OCI-LY3 (cell line): Measurements from ENCODE around the gene SUV39H1.
"Not testable (repeated sequence)": the region's sequence is repeated elsewhere in the genome, so short reads cannot be mapped to it uniquely, and the experiment has no call there.

Source experiments
- H2AFZ ChIP-seq: fragments of 200-600, 300-600 bp; shearing (Covaris generic); 2 replicates; pipeline ENCODE4 v1.6.0; 2014; ENCODE audit warnings: antibody characterized with exemption, low read depth, low read length
- H3K27ac ChIP-seq: fragments of 200-600, 300-600 bp; sonication (generic); 2 replicates; pipeline ENCODE4 v1.5.1; 2014; ENCODE audit warnings: mild to moderate bottlenecking, low read length, moderate library complexity, mixed read lengths
- H3K27me3 ChIP-seq: fragments of 200-600, 300-600 bp; sonication (generic); 2 replicates; pipeline ENCODE4 v1.6.1; 2014; ENCODE audit warnings: low read depth, low read length, mixed read lengths
- H3K36me3 ChIP-seq: fragments of 200-600, 300-600 bp; sonication (generic); replicated peaks from 2 replicates; pipeline ENCODE3; 2014; ENCODE audit warnings: low read depth, low read length, mixed read lengths
- H3K4me1 ChIP-seq: fragments of 300-600, 200-600 bp; sonication (generic); 2 replicates; pipeline ENCODE4 v1.6.1; 2014; ENCODE audit warnings: low read length, mixed read lengths
- H3K4me2 ChIP-seq: fragments of 200-600, 300-600 bp; sonication (generic); 2 replicates; pipeline ENCODE4 v1.6.1; 2014; ENCODE audit warnings: low read length, mixed read lengths
- H3K4me3 ChIP-seq: fragments of 300-600, 200-600 bp; sonication (generic); 2 replicates; pipeline ENCODE4 v1.5.1; 2014; ENCODE audit warnings: antibody characterized with exemption, mild to moderate bottlenecking, low read length, moderate library complexity
- H3K79me2 ChIP-seq: fragments of 300-600, 200-600 bp; shearing (Covaris generic); 2 replicates; pipeline ENCODE4 v1.6.1; 2014; ENCODE audit warnings: mild to moderate bottlenecking, low read length, mixed read lengths
- H3K9ac ChIP-seq: fragments of 300-600, 200-600 bp; shearing (Covaris generic); 2 replicates; pipeline ENCODE4 v1.6.0; 2014; ENCODE audit warnings: mild to moderate bottlenecking, low read length, moderate library complexity
- H3K9me3 ChIP-seq: fragments of 200-600, 300-600 bp; shearing (Covaris generic); 2 replicates; pipeline ENCODE4 v1.6.1; 2014; ENCODE audit warnings: low read length, mixed read lengths; ENCODE audit not compliant: insufficient read depth
- H4K20me1 ChIP-seq: fragments of 200-600, 300-600 bp; sonication (generic); 2 replicates; pipeline ENCODE4 v1.6.1; 2016; ENCODE audit warnings: low read length, mixed read lengths; ENCODE audit not compliant: insufficient read depth
- EZH2phosphoT487 ChIP-seq: fragments of 200-600 bp; shearing (Covaris generic); IDR thresholded peaks from 2 replicates; pipeline ENCODE4 v1.6.1; 2018; ENCODE audit warnings: antibody characterized with exemption, mixed run types, low read depth
- TF ChIP-seq, protein P1 (sequence below): fragments of 200-600, 300-600 bp; sonication (generic); IDR thresholded peaks from 2 replicates; pipeline ENCODE4 v1.5.1; 2014; ENCODE audit warnings: antibody characterized with exemption, low read length, low read depth

SUV39H1 gene

GRCh38 chrX:48685416-48685815 is 11.1 kb upstream of the SUV39H1 start:
- no peaks in the 10 kb centered on the region for H4K20me1 ChIP-seq
- H3K36me3 ChIP-seq = peaks cover 28% of the 10 kb centered on the region
- no peaks in the 10 kb centered on the region for H3K27me3 ChIP-seq
- H2AFZ ChIP-seq = no peak overlapping the region
- no peak overlapping the region for H3K4me2 ChIP-seq
- peaks cover 21% of the 10 kb centered on the region for H3K4me1 ChIP-seq
- peaks cover 29% of the 10 kb centered on the region for H3K79me2 ChIP-seq
- H3K4me3 ChIP-seq = no peak overlapping the region
- no peak overlapping the region for H3K9ac ChIP-seq
- no peaks in the 10 kb centered on the region for H3K9me3 ChIP-seq
- H3K27ac ChIP-seq = no peak overlapping the region
- no peak for TF ChIP-seq EZH2phosphoT487
- TF ChIP-seq, protein P1, sequence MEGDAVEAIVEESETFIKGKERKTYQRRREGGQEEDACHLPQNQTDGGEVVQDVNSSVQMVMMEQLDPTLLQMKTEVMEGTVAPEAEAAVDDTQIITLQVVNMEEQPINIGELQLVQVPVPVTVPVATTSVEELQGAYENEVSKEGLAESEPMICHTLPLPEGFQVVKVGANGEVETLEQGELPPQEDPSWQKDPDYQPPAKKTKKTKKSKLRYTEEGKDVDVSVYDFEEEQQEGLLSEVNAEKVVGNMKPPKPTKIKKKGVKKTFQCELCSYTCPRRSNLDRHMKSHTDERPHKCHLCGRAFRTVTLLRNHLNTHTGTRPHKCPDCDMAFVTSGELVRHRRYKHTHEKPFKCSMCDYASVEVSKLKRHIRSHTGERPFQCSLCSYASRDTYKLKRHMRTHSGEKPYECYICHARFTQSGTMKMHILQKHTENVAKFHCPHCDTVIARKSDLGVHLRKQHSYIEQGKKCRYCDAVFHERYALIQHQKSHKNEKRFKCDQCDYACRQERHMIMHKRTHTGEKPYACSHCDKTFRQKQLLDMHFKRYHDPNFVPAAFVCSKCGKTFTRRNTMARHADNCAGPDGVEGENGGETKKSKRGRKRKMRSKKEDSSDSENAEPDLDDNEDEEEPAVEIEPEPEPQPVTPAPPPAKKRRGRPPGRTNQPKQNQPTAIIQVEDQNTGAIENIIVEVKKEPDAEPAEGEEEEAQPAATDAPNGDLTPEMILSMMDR = no peak

- TF ChIP-seq EZH2phosphoT487 = no peak
- TF ChIP-seq, protein P1 = no peak
- H3K9me3 ChIP-seq = no peaks in the 10 kb centered on the region
- no peak overlapping the region for H2AFZ ChIP-seq
- H3K4me3 ChIP-seq = no peak overlapping the region
- peaks cover 25% of the 10 kb centered on the region for H3K79me2 ChIP-seq
- no peak overlapping the region for H3K9ac ChIP-seq
- H4K20me1 ChIP-seq = no peaks in the 10 kb centered on the region
- H3K4me1 ChIP-seq = peaks cover 9% of the 10 kb centered on the region
- H3K27me3 ChIP-seq = no peaks in the 10 kb centered on the region
- peaks cover 28% of the 10 kb centered on the region for H3K36me3 ChIP-seq
- H3K27ac ChIP-seq = no peak overlapping the region
- no peak overlapping the region for H3K4me2 ChIP-seq
These were observed 7.9 kb upstream of the SUV39H1 start for GRCh38 chrX:48688531-48689150.

- H3K27ac ChIP-seq = no peak overlapping the region
- no peak overlapping the region for H2AFZ ChIP-seq
- H3K4me3 ChIP-seq = no peak overlapping the region
- peaks cover 25% of the 10 kb centered on the region for H3K36me3 ChIP-seq
- no peak overlapping the region for H3K4me2 ChIP-seq
- H3K9ac ChIP-seq = no peak overlapping the region
- H3K79me2 ChIP-seq = peaks cover 17% of the 10 kb centered on the region
- H3K9me3 ChIP-seq = no peaks in the 10 kb centered on the region
- no peaks in the 10 kb centered on the region for H4K20me1 ChIP-seq
- no peaks in the 10 kb centered on the region for H3K27me3 ChIP-seq
- TF ChIP-seq, protein P1 = no peak
- no peak for TF ChIP-seq EZH2phosphoT487
- H3K4me1 ChIP-seq = peaks cover 6% of the 10 kb centered on the region
These were observed 7.2 kb upstream of the SUV39H1 start for GRCh38 chrX:48689208-48689920.

DNA sequence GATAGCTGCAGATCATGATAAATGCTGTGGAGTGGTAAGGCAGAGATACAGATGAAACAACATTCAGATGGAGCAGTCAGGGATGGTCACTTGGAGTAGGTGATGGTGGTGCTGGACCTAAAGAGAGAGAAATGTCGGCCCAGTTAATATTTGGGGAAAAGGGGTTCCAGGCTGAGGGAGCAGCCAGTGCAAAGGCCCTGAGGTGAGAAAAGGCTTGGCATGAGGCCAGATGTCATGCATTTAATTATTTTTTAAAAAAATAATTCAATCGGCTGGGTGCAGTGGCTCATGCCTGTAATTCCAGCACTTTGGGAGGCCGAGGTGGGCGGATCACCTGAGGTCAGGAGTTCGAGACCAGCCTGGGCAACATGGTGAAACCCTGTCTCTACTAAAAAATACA is 4.8 kb upstream of the SUV39H1 start:
- H3K4me1 ChIP-seq, H3K9ac ChIP-seq, H3K27me3 ChIP-seq: not testable (repeated sequence)

More for the DNA sequence above, 4.8 kb upstream of the SUV39H1 start:
- not testable (repeated sequence) for H3K4me3 ChIP-seq, H3K79me2 ChIP-seq, H3K27ac ChIP-seq, H2AFZ ChIP-seq, H4K20me1 ChIP-seq, H3K4me2 ChIP-seq, H3K9me3 ChIP-seq
- H3K36me3 ChIP-seq = peaks cover 13% of the 10 kb centered on the region
